H9 (cell line): Measurements from ENCODE around the gene AHNAK. TPM values are rescaled to one million over a fixed set of nuclear protein-coding genes. Genes with fewer than 3 reads are reported as not detected.
A peak's percentile ranks its signal among the peaks of the same experiment; 100 is the strongest.

Experiments
- DNase-seq: peaks from one replicate; pipeline ENCODE4 v3.0.0-alpha.2; 2017
- H2AFZ ChIP-seq: one replicate; pipeline ENCODE4 v1.6.1; 2013; ENCODE audit warnings: mild to moderate bottlenecking, low read length, control low read depth, moderate library complexity
- H2AK5ac ChIP-seq: 2 replicates; pipeline ENCODE4 v1.6.1; 2013; ENCODE audit warnings: low read length, control low read depth, mixed read lengths; ENCODE audit not compliant: insufficient read length
- H2BK120ac ChIP-seq: one replicate; pipeline ENCODE4 v1.6.1; 2013; ENCODE audit warnings: low read depth, mild to moderate bottlenecking, low read length, control low read depth, inconsistent platforms; ENCODE audit not compliant: poor library complexity, severe bottlenecking
- H2BK12ac ChIP-seq: 2 replicates; pipeline ENCODE4 v1.6.1; 2013; ENCODE audit warnings: low read length, control low read depth, mixed read lengths, low read depth; ENCODE audit not compliant: insufficient read length
- H2BK15ac ChIP-seq: 2 replicates; pipeline ENCODE4 v1.6.1; 2013; ENCODE audit warnings: low read depth, low read length, control low read depth
- H2BK20ac ChIP-seq: one replicate; pipeline ENCODE4 v1.6.1; 2013; ENCODE audit warnings: low read depth, mild to moderate bottlenecking, low read length, control low read depth, inconsistent platforms; ENCODE audit not compliant: poor library complexity, severe bottlenecking
- H2BK5ac ChIP-seq: 2 replicates; pipeline ENCODE4 v1.6.1; 2013; ENCODE audit warnings: low read length, control low read depth, mixed read lengths; ENCODE audit not compliant: insufficient read length
- H3K14ac ChIP-seq: 2 replicates; pipeline ENCODE4 v1.6.1; 2013; ENCODE audit warnings: low read length, control low read depth; ENCODE audit not compliant: insufficient read depth
- H3K18ac ChIP-seq: 2 replicates; pipeline ENCODE4 v1.6.1; 2013; ENCODE audit warnings: low read depth, mild to moderate bottlenecking, mixed read lengths, low read length, control low read depth; ENCODE audit not compliant: insufficient read length
- H3K23ac ChIP-seq: 2 replicates; pipeline ENCODE4 v1.6.1; 2013; ENCODE audit warnings: low read length, control low read depth, mixed read lengths, low read depth; ENCODE audit not compliant: insufficient read length
- H3K23me2 ChIP-seq: 2 replicates; pipeline ENCODE4 v1.6.1; 2013; ENCODE audit warnings: low read depth, mild to moderate bottlenecking, mixed read lengths, low read length, control low read depth; ENCODE audit not compliant: insufficient read length, poor library complexity, severe bottlenecking
- H3K27ac ChIP-seq: 2 replicates; pipeline ENCODE4 v1.5.1; 2013; ENCODE audit warnings: low read length, control low read depth, mixed read lengths, low read depth; ENCODE audit not compliant: insufficient read length
- H3K27me3 ChIP-seq: 2 replicates; pipeline ENCODE4 v1.6.1; 2013; ENCODE audit warnings: low read length, control low read depth, inconsistent platforms; ENCODE audit not compliant: insufficient read depth
- H3K4ac ChIP-seq: 2 replicates; pipeline ENCODE4 v1.6.1; 2013; ENCODE audit warnings: low read depth, mild to moderate bottlenecking, control low read depth, inconsistent platforms, low read length, moderate library complexity
- H3K4me1 ChIP-seq: 2 replicates; pipeline ENCODE4 v1.6.1; 2013; ENCODE audit warnings: low read length, control low read depth, inconsistent platforms; ENCODE audit not compliant: insufficient read depth
- H3K4me2 ChIP-seq: 2 replicates; pipeline ENCODE4 v1.6.1; 2013; ENCODE audit warnings: low read length, control low read depth, mixed read lengths; ENCODE audit not compliant: insufficient read length, insufficient read depth
- H3K56ac ChIP-seq: 2 replicates; pipeline ENCODE4 v1.6.1; 2013; ENCODE audit warnings: low read depth, mild to moderate bottlenecking, mixed read lengths, low read length, control low read depth; ENCODE audit not compliant: insufficient read length
- H3K79me1 ChIP-seq: 2 replicates; pipeline ENCODE4 v1.6.1; 2013; ENCODE audit warnings: low read depth, mild to moderate bottlenecking, moderate library complexity, low read length, control low read depth, inconsistent platforms; ENCODE audit not compliant: insufficient read depth, poor library complexity, severe bottlenecking
- H3K79me2 ChIP-seq: 2 replicates; pipeline ENCODE4 v1.6.1; 2013; ENCODE audit warnings: low read length, control low read depth, inconsistent platforms; ENCODE audit not compliant: insufficient read depth
- H3K9ac ChIP-seq: 2 replicates; pipeline ENCODE4 v1.6.1; 2013; ENCODE audit warnings: low read length, control low read depth, mixed read lengths; ENCODE audit not compliant: insufficient read length; ENCODE audit errors: extremely low read depth
- H3K9me3 ChIP-seq: one replicate; pipeline ENCODE4 v1.6.1; 2013; ENCODE audit warnings: low read depth, low read length, inconsistent platforms; ENCODE audit not compliant: control insufficient read depth
- H3T11ph ChIP-seq: one replicate; pipeline ENCODE4 v1.6.1; 2013; ENCODE audit warnings: mild to moderate bottlenecking, low read length, control low read depth, inconsistent platforms
- H4K20me1 ChIP-seq: one replicate; pipeline ENCODE4 v1.6.1; 2013; ENCODE audit not compliant: control insufficient read depth, insufficient read length, insufficient read depth
- H4K5ac ChIP-seq: 2 replicates; pipeline ENCODE4 v1.6.1; 2013; ENCODE audit warnings: low read depth, mild to moderate bottlenecking, mixed read lengths, low read length, control low read depth; ENCODE audit not compliant: insufficient read length
- H4K8ac ChIP-seq: replicated peaks from 2 replicates; pipeline ENCODE4 v1.6.1; 2013; ENCODE audit warnings: low read length, control low read depth, mixed read lengths, low read depth; ENCODE audit not compliant: insufficient read length
- H4K91ac ChIP-seq: 2 replicates; pipeline ENCODE4 v1.6.1; 2013; ENCODE audit warnings: low read depth, mild to moderate bottlenecking, moderate library complexity, mixed read lengths, low read length, control low read depth; ENCODE audit not compliant: insufficient read length
- H3K27ac Mint-ChIP-seq, 3 experiments: 2 replicates in 2 of 3; 3 replicates in 1 of 3; pipeline ENCODE4 v1.8.0; 2020 to 2021; ENCODE audit warnings: mixed read lengths in 3 of 3, mild to moderate bottlenecking in 1 of 3, moderate library complexity in 1 of 3
- H3K27me3 Mint-ChIP-seq: 2 replicates; pipeline ENCODE4 v1.8.0; 2021; ENCODE audit warnings: low read depth, mild to moderate bottlenecking, moderate library complexity, mixed read lengths
- H3K36me3 Mint-ChIP-seq, 3 experiments: 2 replicates in 2 of 3; 3 replicates in 1 of 3; pipeline ENCODE4 v1.8.0; 2020 to 2021; ENCODE audit warnings: low read depth in 3 of 3, mixed read lengths in 3 of 3; ENCODE audit not compliant: insufficient read depth in 1 of 3
- H3K4me1 Mint-ChIP-seq, 2 experiments: 2 replicates each; pipeline ENCODE4 v1.8.0; 2020; ENCODE audit warnings: mixed read lengths in 2 of 2
- H3K4me3 Mint-ChIP-seq, 2 experiments: 2 replicates in 1 of 2; 3 replicates in 1 of 2; pipeline ENCODE4 v1.8.0; 2020 to 2021; ENCODE audit warnings: mild to moderate bottlenecking in 2 of 2, mixed read lengths in 2 of 2, moderate library complexity in 1 of 2
- H3K9me3 Mint-ChIP-seq, 2 experiments: 2 replicates in 1 of 2; 3 replicates in 1 of 2; pipeline ENCODE4 v1.8.0; 2020; ENCODE audit warnings: mild to moderate bottlenecking in 2 of 2, mixed read lengths in 2 of 2, moderate library complexity in 1 of 2
- CTCF ChIP-seq: fragments of 200-600 bp; sonication (generic); conservative IDR thresholded peaks from 3 replicates; pipeline ENCODE4 v1.8.0; 2021; ENCODE audit warnings: antibody characterized with exemption, mild to moderate bottlenecking
- WGBS: extraction: QIAGEN DNeasy Blood & Tissue Kit; methylation state at CpG from one replicate; pipeline ENCODE4 v1.1.7; 2013; ENCODE audit warnings: missing lambda C conversion rate, low lambda C conversion rate, mixed read lengths; ENCODE audit not compliant: insufficient read length; ENCODE audit errors: extremely low coverage; 5-methylcytosine and 5-hydroxymethylcytosine counted together
- total RNA-seq: library from RNA; stranded (reverse); gene quantifications from 2 replicates; pipeline ENCODE4 v1.2.1, GENCODE V29; 2021

Gene AHNAK
- total RNA-seq, 1 experiment from 2014 or later = 15.2 TPM

GRCh38 chr11:62505440-62506091, 41.0 kb downstream of the AHNAK start:
- no peaks in the 10 kb centered on the region for H4K20me1 ChIP-seq
- H3K27ac Mint-ChIP-seq = peak overlapping the region in 2 of 3 experiments; percentile 11 to 72; a peak in 2 of 7 replicates
- H3K4me3 Mint-ChIP-seq = peak overlapping the region; percentile 38 to 76
- no peaks in the 10 kb centered on the region for H3K79me1 ChIP-seq
- peaks cover 54% of the 10 kb centered on the region for H3K27me3 Mint-ChIP-seq
- H3K23ac ChIP-seq = no peak overlapping the region
- H2BK20ac ChIP-seq = no peak overlapping the region
- no peak overlapping the region for H2BK15ac ChIP-seq
- H2BK5ac ChIP-seq = no peak overlapping the region
- no peak overlapping the region for H3K27ac ChIP-seq
- H4K91ac ChIP-seq = no peak overlapping the region
- no peak overlapping the region for H2BK120ac ChIP-seq
- peak; percentile 68 for DNase-seq
- peak overlapping the region; percentile 54 for H3K4me2 ChIP-seq
- no peaks in the 10 kb centered on the region for H3K79me2 ChIP-seq
- no peak overlapping the region for H3K56ac ChIP-seq
- H3K27me3 ChIP-seq = no peaks in the 10 kb centered on the region; the same call in 1 of the 2 replicates
- no peak overlapping the region for H3T11ph ChIP-seq
- H3K4ac ChIP-seq = no peak overlapping the region; the same call in 1 of the 2 replicates
- H3K4me1 ChIP-seq = no peaks in the 10 kb centered on the region; the same call in 1 of the 2 replicates
- H2BK12ac ChIP-seq = no peak overlapping the region
- peaks cover 8% of the 10 kb centered on the region for H3K23me2 ChIP-seq
- H3K9me3 ChIP-seq = no peaks in the 10 kb centered on the region
- WGBS = no CpG with 5 or more reads among the region's 30 CpGs
- H4K5ac ChIP-seq = no peak overlapping the region
- H3K9me3 Mint-ChIP-seq = no peaks in the 10 kb centered on the region
- no peak for TF ChIP-seq CTCF
- peak overlapping the region; percentile 7; the same call in 1 of the 2 replicates for H3K14ac ChIP-seq
- peaks cover 39 to 63% of the 10 kb centered on the region in 2 experiments for H3K4me1 Mint-ChIP-seq
- no peak overlapping the region for H4K8ac ChIP-seq
- no peak overlapping the region for H3K9ac ChIP-seq
- H3K36me3 Mint-ChIP-seq = no peaks in the 10 kb centered on the region
- H2AK5ac ChIP-seq = no peak overlapping the region
- H2AFZ ChIP-seq = no peak overlapping the region
- peak overlapping the region; percentile 41 for H3K18ac ChIP-seq
